Body of pancreas (tissue), 4 donors: ENCODE results near the gene OR13C9. TPM values are rescaled to one million over a fixed set of nuclear protein-coding genes. Genes with fewer than 3 reads are reported as not detected.
"Not testable (repeated sequence)": the region's sequence is repeated elsewhere in the genome, so short reads cannot be mapped to it uniquely, and the experiment has no call there.

ENCODE experiments used
- ATAC-seq: fragments of 150-250 bp; one replicate; pipeline ENCODE4 v1.9.1; 2016
- DNase-seq, 4 donors: peaks; one replicate each; pipeline ENCODE4 v3.0.0-alpha.2; 2019
- H3K27ac ChIP-seq, 4 donors: fragments of 200-600 bp; sonication (generic); 1 replicate in 3 of 4; 2 replicates in 1 of 4; pipeline versions ENCODE4 v1.5.1 to v1.6.1; 2016 to 2019; ENCODE audit warnings: mild to moderate bottlenecking in 1 of 4, mixed read lengths in 1 of 4, moderate library complexity in 1 of 4
- H3K27me3 ChIP-seq, 2 donors: fragments of 200-600 bp; sonication (generic); one replicate each; pipeline ENCODE4 v1.6.0; 2016; ENCODE audit warnings: mild to moderate bottlenecking in 1 of 2
- H3K36me3 ChIP-seq, 2 donors: fragments of 200-600 bp; sonication (generic); replicated peaks in 1 of 2; 2 replicates each; pipeline ENCODE4 v1.5.1; 2016; ENCODE audit warnings: low read depth in 2 of 2; ENCODE audit not compliant: insufficient read depth in 1 of 2
- H3K4me1 ChIP-seq: fragments of 200-600 bp; sonication (generic); one replicate; pipeline ENCODE4 v1.6.0; 2016
- H3K4me3 ChIP-seq, 2 donors: fragments of 200-600 bp; sonication (generic); 1 replicate in 1 of 2; 2 replicates in 1 of 2; pipeline ENCODE4 v1.5.1; 2016 to 2019
- H3K9me3 ChIP-seq, 3 donors: fragments of 200-600 bp; sonication (generic); 1 replicate in 2 of 3; 2 replicates in 1 of 3; pipeline ENCODE4 v1.5.1; 2016
- POLR2A ChIP-seq, 3 donors: fragments of 450-650 bp; IDR thresholded peaks; one replicate each; pipeline ENCODE4 v1.6.1; 2016; ENCODE audit warnings: antibody characterized with exemption in 3 of 3, mild to moderate bottlenecking in 2 of 3
- WGBS, 2 donors: methylation state at CpG; one replicate each; pipeline ENCODE4 v1.1.5; 2017; 5-methylcytosine and 5-hydroxymethylcytosine counted together
- intact Hi-C: fragments of 100-400 bp; cut with DNase I; formaldehyde crosslinking; loops from one replicate; pipeline ENCODE4 v1.15.1; 2023
- total RNA-seq, 2 donors: library from RNA; depleted of rRNA; stranded (reverse); fragments of >200 nt; gene quantifications; one replicate each; pipeline ENCODE4 v1.1.0, GENCODE V29; 2016
- TF ChIP-seq, protein P1 (sequence below), 7 experiments: fragments of 450-650 bp in 4 of 7; fragments of 200-600 bp in 3 of 7; sonication (generic) in 3 of 7; IDR thresholded peaks; one replicate each; pipeline ENCODE4 v1.5.1; 2016 to 2019; ENCODE audit warnings: antibody characterized with exemption in 7 of 7

OR13C9 gene, protein sequence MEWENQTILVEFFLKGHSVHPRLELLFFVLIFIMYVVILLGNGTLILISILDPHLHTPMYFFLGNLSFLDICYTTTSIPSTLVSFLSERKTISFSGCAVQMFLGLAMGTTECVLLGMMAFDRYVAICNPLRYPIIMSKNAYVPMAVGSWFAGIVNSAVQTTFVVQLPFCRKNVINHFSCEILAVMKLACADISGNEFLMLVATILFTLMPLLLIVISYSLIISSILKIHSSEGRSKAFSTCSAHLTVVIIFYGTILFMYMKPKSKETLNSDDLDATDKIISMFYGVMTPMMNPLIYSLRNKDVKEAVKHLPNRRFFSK
- total RNA-seq, result not detected

GRCh38 chr9:104618104-104618503, at the start of gene OR13C9:
Gene OR13C9 (minus strand): TSS chr9:104618204. CDS start chr9:104618204, 0 bp downstream.
- H3K27ac ChIP-seq, result no peak within 1 kb of the TSS
- H3K9me3 ChIP-seq, result no peaks in the 10 kb centered on the region
- intact Hi-C loops, result no loop called here
- no peaks in the 10 kb centered on the region for H3K4me1 ChIP-seq
- H3K27me3 ChIP-seq, result no peaks in the 10 kb centered on the region
- WGBS, 2 donors, result 49 to 67% methylated on average over 2 of the region's 2 CpGs
- DNase-seq (no peak), ATAC-seq (no peak)
- TF ChIP-seq, protein P1, sequence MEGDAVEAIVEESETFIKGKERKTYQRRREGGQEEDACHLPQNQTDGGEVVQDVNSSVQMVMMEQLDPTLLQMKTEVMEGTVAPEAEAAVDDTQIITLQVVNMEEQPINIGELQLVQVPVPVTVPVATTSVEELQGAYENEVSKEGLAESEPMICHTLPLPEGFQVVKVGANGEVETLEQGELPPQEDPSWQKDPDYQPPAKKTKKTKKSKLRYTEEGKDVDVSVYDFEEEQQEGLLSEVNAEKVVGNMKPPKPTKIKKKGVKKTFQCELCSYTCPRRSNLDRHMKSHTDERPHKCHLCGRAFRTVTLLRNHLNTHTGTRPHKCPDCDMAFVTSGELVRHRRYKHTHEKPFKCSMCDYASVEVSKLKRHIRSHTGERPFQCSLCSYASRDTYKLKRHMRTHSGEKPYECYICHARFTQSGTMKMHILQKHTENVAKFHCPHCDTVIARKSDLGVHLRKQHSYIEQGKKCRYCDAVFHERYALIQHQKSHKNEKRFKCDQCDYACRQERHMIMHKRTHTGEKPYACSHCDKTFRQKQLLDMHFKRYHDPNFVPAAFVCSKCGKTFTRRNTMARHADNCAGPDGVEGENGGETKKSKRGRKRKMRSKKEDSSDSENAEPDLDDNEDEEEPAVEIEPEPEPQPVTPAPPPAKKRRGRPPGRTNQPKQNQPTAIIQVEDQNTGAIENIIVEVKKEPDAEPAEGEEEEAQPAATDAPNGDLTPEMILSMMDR (IDR thresholded peaks at IDR 0.05), result no peak
- no peak for TF ChIP-seq POLR2A (IDR thresholded peaks at IDR 0.05)
- no peak within 1 kb of the TSS for H3K4me3 ChIP-seq
- H3K36me3 ChIP-seq, result no peaks in the 10 kb centered on the region

DNA sequence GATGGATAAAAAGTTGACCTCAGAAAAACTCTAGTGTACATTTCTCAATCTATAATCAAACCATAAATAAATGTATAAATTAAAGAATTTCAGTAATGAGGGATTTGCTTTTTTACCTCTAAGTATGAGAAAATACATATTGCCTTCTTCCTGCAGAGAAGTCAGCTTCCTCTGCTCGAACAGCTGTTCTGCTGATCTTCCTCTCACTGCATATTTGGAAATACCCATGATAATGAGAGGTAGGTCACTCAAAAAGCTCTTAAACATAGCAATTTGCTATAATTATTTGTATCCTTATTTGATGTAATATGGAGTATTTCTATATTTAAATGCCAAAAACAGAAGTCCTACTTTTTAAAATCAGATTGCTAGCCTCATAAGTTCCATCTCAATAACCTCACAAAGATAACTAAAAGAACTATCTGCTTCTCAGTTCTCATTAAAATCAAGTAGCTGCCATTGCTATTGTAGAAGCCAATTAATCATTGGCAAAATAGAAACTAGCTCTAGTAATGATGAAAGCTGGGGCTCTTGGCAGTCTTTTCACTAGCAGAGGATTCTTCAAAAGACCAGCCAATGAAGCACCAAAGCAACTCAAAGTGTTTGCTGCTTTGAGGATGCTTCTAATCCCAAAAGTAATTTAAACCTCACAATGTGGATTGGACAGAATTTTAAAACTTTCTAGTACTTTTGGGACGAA, 40.6 kb upstream of the OR13C9 start:
- intact Hi-C loops, result no loop called here
- no peaks in the 10 kb centered on the region for H3K27me3 ChIP-seq
- no peak overlapping the region for H3K27ac ChIP-seq
- TF ChIP-seq, protein P1 (IDR thresholded peaks at IDR 0.05), result no peak
- TF ChIP-seq POLR2A (IDR thresholded peaks at IDR 0.05), result no peak
- ATAC-seq, result no peak
- no peak for DNase-seq
- no peaks in the 10 kb centered on the region for H3K36me3 ChIP-seq
- H3K4me1 ChIP-seq, result no peaks in the 10 kb centered on the region
- no peak overlapping the region for H3K4me3 ChIP-seq
- H3K9me3 ChIP-seq, result no peaks in the 10 kb centered on the region
- 49 to 63% methylated on average over 2 of the region's 2 CpGs for WGBS, 2 donors

DNA sequence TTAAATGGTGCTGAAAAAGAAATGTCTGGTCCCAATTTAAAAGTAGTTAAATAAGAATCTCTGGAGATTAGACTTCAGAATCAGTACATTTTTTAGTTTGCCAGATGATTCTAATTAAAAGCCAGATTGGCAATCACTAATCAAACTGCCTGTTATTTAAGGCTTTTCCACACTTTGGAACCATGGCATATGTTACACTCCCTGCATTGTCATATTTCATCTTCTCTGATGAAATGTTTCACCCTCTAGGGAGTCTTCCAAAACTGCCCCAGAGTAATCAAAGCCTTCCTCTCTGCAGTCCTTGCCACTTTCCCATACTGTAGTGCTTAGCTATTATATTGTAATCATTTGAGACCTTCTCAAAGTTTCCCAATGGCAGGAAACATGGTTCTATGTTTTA, 17.5 kb upstream of the OR13C9 start:
- no peak overlapping the region for H3K27ac ChIP-seq
- TF ChIP-seq, protein P1 (IDR thresholded peaks at IDR 0.05), result no peak
- TF ChIP-seq POLR2A (IDR thresholded peaks at IDR 0.05), result no peak
- H3K27me3 ChIP-seq, result no peaks in the 10 kb centered on the region
- ATAC-seq, result no peak
- no peak overlapping the region for H3K4me3 ChIP-seq
- H3K9me3 ChIP-seq, result peaks cover 0 to 7% (median 0%) of the 10 kb centered on the region in 3 donors
- intact Hi-C loops, result no loop called here
- H3K4me1 ChIP-seq, result no peaks in the 10 kb centered on the region
- no peaks in the 10 kb centered on the region for H3K36me3 ChIP-seq
- no peak for DNase-seq

- Histone ChIP-seq H3K27me3 (no peaks in the 10 kb centered on the region), H3K9me3 (peaks cover 0 to 7% (median 0%) of the 10 kb centered on the region in 3 donors), H3K4me3 (no peak overlapping the region), H3K27ac (no peak overlapping the region), H3K36me3 (no peaks in the 10 kb centered on the region), H3K4me1 (no peaks in the 10 kb centered on the region)
- no peak for ATAC-seq
- WGBS, 2 donors, result 91 to 97% methylated on average over 18 to 29 of the region's 30 CpGs
- DNase-seq, result no peak
- intact Hi-C loops, result no loop called here
- TF ChIP-seq, protein P1 (IDR thresholded peaks at IDR 0.05), result no peak
These were observed 16.0 kb upstream of the OR13C9 start for GRCh38 chr9:104633976-104634520.

DNA sequence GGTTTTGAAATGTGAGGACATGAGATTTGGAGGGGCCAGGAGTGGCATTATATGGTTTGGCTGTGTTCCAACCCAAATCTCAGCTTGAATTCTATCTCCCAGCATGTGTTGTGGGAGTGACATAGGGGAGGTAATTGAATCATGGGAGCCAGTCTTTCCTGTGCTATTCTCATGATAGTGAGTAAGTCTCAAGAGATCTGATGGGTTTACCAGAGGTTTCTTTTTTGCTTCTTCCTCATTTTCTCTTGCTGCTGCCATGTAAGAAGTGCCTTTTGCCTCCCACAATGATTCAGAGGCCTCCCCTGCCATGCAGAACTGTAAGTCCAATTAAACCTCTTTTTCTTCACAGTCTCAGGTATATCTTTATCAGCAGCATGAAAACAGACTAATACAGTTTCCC, 8.0 kb upstream of the OR13C9 start:
- DNase-seq, intact Hi-C loops, H3K9me3 ChIP-seq, H3K36me3 ChIP-seq, H3K4me3 ChIP-seq, H3K4me1 ChIP-seq, H3K27me3 ChIP-seq, H3K27ac ChIP-seq, ATAC-seq: not testable (repeated sequence)
